ENCODE results near the gene MRPL38.
"Not testable (repeated sequence)": the region's sequence is repeated elsewhere in the genome, so short reads cannot be mapped to it uniquely, and the experiment has no call there.

MRPL38 gene

GRCh38 chr17:75876190-75876937 lies 28.3 kb downstream of the MRPL38 start:
- DNase-seq (ENCODE audit: low spot score): peak; percentile 86

GRCh38 chr17:75875940-75876189 lies 28.8 kb downstream of the MRPL38 start:
- DNase-seq (ENCODE audit: low spot score): no peak

GRCh38 chr17:75875182-75875939 lies 29.3 kb downstream of the MRPL38 start:
- no peak for DNase-seq (ENCODE audit: low spot score)

GRCh38 chr17:75874323-75875181 lies 30.1 kb downstream of the MRPL38 start:
- DNase-seq (ENCODE audit: low spot score): no peak

DNA sequence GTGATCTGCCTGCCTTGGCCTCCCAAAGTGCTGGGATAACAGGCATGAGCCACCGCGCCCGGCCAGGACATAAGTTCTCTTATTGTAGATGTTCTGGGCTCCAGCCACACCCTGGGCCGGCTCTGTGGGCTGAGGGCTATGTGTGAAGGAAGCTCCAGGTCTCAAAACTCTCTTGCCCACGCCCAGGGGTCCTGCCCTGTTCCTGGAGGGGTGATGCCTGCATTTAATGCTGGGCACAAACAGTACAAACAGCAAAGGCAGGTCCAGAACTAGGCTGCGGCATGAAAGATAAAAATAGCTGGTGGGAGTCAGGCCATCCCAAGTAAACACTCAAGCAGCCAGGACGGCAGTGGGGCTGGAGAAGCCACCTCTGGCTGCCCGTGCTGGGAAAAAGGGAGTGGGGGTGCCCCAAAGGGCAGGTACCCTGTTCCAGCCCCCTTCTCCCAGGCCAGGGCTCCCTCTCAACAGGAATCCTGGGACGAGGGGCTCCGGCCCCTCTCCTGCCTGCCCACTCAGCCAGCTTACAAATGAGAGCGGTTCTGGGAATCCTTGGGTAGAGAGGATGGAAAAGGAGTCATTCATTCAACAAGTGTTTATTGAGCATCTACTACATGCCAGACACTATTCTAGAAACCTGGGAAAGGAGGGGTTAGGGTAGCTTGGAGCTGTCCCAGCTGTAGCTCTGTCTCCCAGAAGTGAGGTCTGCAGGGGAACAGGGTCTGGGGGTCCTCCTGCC lies 30.9 kb downstream of the MRPL38 start:
- DNase-seq (ENCODE audit: low spot score): no peak

DNA sequence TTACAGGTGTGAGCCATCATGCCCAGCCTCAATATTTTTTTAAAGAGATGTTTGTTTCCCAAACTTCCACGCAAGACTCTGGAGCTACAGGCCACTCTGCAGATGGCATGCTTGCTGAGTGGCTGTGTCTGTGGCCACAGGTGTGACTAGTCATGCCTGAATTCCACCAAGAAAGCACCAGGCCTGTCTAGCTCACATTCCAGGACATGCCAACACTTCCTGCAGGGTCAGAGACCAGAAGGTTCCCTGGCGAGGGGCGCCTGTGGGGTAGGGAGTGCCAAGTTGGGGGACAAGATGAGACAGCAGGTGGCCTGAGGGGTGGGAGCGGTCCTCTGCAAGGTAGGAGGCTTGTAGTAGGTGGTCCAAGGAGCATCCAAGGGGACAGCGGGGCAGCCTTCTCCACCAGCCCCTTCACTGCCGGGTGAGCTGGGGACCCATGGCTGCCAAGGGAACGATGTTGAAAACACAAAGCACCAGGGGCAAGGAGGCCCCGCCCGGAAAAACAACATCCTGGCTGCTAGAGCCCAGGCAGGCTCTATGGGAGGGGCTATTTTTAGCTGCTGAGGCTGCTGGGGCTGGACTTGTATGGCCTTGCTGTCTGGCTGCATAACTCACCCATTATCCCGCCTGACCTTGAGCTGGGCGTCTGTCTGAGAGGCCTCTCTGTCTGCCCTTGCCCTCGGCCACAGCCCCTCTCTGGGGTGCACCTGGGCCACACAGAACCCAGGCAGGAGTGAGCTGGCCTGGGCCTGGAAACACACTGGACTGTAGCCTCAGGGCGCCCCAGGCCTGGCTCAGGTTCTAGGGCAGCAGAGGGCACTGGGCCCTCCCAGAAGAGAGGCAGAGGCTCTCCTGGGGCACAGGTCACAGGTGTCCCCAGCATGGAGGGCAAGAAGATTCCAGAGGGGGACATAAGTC lies 32.0 kb downstream of the MRPL38 start:
- DNase-seq (ENCODE audit: low spot score): peak; percentile 77

DNA sequence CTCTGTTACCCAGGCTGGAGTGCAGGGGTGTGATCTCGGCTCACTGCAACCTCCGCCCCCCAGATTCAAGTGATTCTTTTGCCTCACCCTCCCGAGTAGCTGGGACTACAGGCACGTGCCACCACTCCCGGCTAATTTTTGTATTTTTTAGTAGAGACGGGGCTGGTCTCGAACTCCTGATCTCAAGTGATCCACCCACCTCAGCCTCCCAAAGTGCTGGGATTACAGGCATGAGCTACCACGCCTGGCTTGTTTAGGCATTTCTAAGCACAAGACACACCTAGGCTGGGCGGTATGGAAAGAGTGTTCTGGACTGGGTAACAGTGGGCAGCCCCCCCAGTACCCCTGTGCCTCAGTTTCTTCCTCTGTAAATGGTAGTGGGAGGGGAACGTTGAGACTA lies 34.5 kb downstream of the MRPL38 start:
- not testable (repeated sequence) for DNase-seq (ENCODE audit: low spot score)

- no peak for DNase-seq (ENCODE audit: low spot score)
These were observed 35.2 kb downstream of the MRPL38 start for GRCh38 chr17:75869282-75870141.

DNA sequence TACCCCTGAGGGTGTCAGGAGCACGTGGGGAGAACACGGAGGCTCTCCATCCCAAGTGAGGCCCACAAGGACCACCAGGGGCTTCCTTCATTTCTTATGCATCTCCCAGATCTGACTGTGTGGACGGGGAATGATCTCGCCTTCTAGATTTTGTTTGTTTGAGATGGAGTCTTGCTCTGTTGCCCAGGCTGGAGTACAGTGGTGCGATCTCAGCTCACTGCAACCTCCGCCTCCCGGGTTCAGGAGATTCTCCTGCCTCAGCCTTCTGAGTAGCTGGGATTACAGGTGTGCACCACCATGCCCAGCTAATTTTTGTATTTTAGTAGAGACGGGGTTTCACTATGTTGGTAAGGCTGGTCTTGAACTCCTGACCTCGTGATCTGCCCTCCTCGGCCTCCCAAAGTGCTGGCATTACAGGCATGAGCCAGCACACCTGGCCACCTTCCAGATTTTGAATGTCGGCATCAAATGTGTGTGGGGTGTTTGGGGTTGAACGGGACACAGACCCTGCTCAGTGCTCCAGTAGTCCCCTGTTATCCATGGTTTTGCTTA lies 35.9 kb downstream of the MRPL38 start:
- not testable (repeated sequence) for DNase-seq (ENCODE audit: low spot score)

- not testable (repeated sequence) for DNase-seq (ENCODE audit: low spot score)
These were observed 39.1 kb downstream of the MRPL38 start for GRCh38 chr17:75865404-75866188.

- peak; percentile 43 for DNase-seq (ENCODE audit: low spot score)
These were observed 39.8 kb downstream of the MRPL38 start for GRCh38 chr17:75864887-75865286.

DNA sequence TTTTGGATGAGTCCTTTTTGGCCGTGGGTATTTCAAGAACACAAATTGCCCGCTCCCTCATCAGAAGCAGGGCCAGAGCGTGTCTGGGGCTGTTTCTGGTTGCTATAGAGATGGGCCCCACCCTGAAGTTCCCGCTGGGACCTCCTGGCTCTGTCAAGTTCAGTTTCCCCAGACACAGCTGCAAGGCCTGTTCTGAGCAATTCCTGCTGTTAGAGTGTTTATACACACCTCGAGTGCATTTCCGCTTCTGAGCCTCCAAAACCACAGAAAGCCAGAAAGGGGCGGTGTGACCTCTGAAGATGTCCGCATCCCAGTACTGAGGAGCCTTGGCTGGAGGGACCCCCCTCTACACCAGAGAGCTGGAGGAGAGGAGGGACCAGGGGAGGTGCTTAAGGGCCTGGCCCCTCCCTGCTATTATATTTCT lies 40.2 kb downstream of the MRPL38 start:
- peak; percentile 51 for DNase-seq (ENCODE audit: low spot score)

DNA sequence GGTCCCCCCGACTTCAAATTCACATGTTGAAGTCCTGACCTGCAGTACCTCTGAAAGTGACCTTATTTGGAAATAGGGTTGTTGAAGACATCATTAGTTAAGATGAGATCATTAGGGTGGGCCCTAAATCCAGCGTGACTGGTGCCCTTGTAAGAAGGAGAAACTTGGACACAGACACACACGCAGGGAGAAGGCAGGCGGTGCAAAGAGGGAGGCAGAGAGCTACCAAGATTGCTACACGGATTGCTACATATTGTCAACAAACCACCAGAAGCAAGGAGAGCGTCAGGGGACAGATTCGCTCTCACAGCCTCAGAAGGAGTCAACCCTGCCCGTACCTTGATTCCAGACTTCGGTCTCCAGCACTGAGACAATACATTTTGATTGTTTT lies 42.8 kb downstream of the MRPL38 start:
- DNase-seq (ENCODE audit: low spot score): no peak

DNA sequence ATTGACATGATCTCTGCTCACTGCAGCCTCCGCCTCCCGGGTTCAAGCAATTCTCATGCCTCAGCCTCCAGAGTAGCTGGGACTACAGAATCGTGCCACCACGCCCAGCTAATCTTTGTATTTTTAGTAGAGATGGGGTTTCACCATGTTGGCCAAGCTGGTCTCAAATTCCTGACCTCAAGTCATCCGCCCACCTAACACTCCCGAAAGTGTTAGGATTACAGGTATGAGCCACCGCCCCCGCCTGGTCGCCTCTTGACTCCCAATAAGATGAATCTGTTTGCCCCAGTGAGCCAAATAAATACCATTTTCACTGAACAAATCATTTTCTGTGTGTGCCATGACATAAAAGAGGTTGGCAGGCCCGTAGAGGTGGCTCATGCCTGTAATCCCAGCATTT lies 45.3 kb downstream of the MRPL38 start:
- DNase-seq (ENCODE audit: low spot score): not testable (repeated sequence)

- DNase-seq (ENCODE audit: low spot score): no peak
These were observed 48.5 kb downstream of the MRPL38 start for GRCh38 chr17:75856062-75856756.

DNA sequence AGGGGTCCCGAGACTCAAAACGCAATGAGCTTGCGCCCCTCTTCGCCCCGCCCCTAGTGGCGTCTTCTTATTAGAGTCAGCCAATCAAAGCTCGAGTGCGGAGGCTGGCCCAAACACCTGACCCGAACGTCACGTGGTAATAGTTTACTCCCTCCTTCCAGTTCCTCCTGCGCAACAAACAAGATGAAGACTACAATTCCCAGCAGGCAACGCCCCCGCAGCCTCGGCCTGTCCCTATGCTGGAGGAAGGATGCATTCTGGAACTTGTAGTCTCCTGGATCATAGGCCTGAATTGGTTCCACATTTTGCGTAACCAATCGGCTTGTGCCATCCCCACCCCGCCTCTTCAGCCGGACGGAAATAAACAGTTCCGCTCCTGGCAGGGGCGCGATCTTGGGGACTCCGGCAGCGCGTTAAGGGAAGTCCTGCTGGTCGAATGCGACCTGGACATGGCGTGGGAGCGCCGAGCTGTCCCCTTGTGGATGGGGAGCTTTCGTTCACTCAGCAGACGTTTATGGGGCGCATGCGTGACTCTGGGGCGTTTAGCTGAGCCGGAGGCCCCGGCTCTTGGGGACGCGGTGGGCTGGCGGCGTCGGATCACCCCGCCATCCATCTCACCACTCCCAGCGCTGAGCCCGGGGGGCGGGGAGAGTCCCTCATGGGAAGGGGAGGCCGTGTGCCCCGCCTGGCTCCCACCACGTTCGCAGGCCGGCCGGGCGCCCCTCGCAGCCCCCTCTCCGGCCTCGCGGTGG lies 49.2 kb downstream of the MRPL38 start, which contains the start of gene WBP2:
Gene WBP2, minus strand, starts transcription at position 26 of the 752 bp plus-strand sequence. CDS start 38 bp downstream, outside the sequence.
- DNase-seq (ENCODE audit: low spot score): peak; percentile 99

- DNase-seq (ENCODE audit: low spot score): no peak
These were observed 49.8 kb downstream of the MRPL38 start for GRCh38 chr17:75854881-75855309.
